Heart left ventricle (tissue), 16 donors: ENCODE data around the gene ARMS2. TPM values are rescaled to one million over a fixed set of nuclear protein-coding genes. Genes with fewer than 3 reads are reported as not detected.

Experiments used
- ATAC-seq, 4 donors: fragments of 200-7000 bp; cut with Tn5 transposase; one replicate each; pipeline ENCODE4 v1.9.1; 2020 to 2022; ENCODE audit warnings: moderate library complexity in 4 of 4, mild to moderate bottlenecking in 3 of 4, moderate number of reproducible peaks in 1 of 4
- DNase-seq, 5 donors: peaks; one replicate each; pipeline ENCODE4 v3.0.0-alpha.2; 2020
- H3K27ac ChIP-seq, 12 donors: fragments of 200-600 bp; sonication (generic) in 4 of 12; one replicate each; pipeline versions ENCODE4 v1.5.0 to v1.8.0; 2016 to 2022; ENCODE audit warnings: mild to moderate bottlenecking in 2 of 12
- H3K27me3 ChIP-seq, 9 donors: fragments of 200-600 bp; sonication (generic) in 2 of 9; one replicate each; pipeline versions ENCODE4 v1.5.1 to v1.8.0; 2016 to 2022; ENCODE audit warnings: mild to moderate bottlenecking in 3 of 9
- H3K36me3 ChIP-seq, 9 donors: fragments of 200-600 bp; sonication (generic) in 2 of 9; one replicate each; pipeline versions ENCODE4 v1.5.0 to v1.8.0; 2018 to 2022; ENCODE audit warnings: mild to moderate bottlenecking in 2 of 9
- H3K4me1 ChIP-seq, 12 donors: fragments of 200-600 bp; sonication (generic) in 4 of 12; one replicate each; pipeline versions ENCODE4 v1.5.0 to v1.8.0; 2016 to 2022; ENCODE audit warnings: mild to moderate bottlenecking in 3 of 12
- H3K4me3 ChIP-seq, 12 donors: fragments of 200-600 bp; sonication (generic) in 4 of 12; one replicate each; pipeline versions ENCODE4 v1.5.0 to v1.8.0; 2017 to 2022; ENCODE audit warnings: mild to moderate bottlenecking in 9 of 12, moderate library complexity in 4 of 12
- H3K9me3 ChIP-seq, 12 donors: fragments of 200-600 bp; sonication (generic) in 4 of 12; one replicate each; pipeline versions ENCODE4 v1.5.0 to v1.8.0; 2016 to 2022; ENCODE audit warnings: mild to moderate bottlenecking in 1 of 12
- POLR2A ChIP-seq, 2 donors: fragments of 450-650 bp; IDR thresholded peaks; one replicate each; pipeline ENCODE4 v1.6.1; 2017; ENCODE audit warnings: antibody characterized with exemption in 2 of 2, mild to moderate bottlenecking in 2 of 2, moderate library complexity in 2 of 2
- WGBS, 4 donors: extraction: QIAGEN DNeasy Blood & Tissue Kit in 2 of 4; methylation state at CpG; one replicate each; pipeline versions ENCODE4 v1.1.5 to v1.1.7; 2013 to 2018; 5-methylcytosine and 5-hydroxymethylcytosine counted together
- intact Hi-C, 10 donors: fragments of 100-400 bp; cut with DNase I; formaldehyde crosslinking; loops; one replicate each; pipeline versions ENCODE4 v1.11.1 to v1.14.2; 2022
- polyA plus RNA-seq, 2 donors: library from polyadenylated mRNA; stranded (reverse); fragments of 200-250 nt; gene quantifications; one replicate each; pipeline ENCODE4 v1.2.3, GENCODE V29; 2013
- total RNA-seq, 9 donors: library from RNA; depleted of rRNA in 2 of 9; stranded (reverse); fragments of >200 nt in 2 of 9; fragmentation: NEBNext Ultra II Directional in 3 of 9; extraction: Animal tissue kit (Norgen Biotek cat#: 25700) in 3 of 9; gene quantifications; one replicate each; pipeline versions ENCODE4 v1.1.0 to v1.2.4, GENCODE V29; 2016 to 2023
- TF ChIP-seq, protein P1 (sequence below), 12 donors: fragments of 200-600 bp; sonication (generic) in 4 of 12; IDR thresholded peaks; one replicate each; pipeline versions ENCODE4 v1.5.0 to v1.8.0; 2018 to 2022; ENCODE audit warnings: antibody characterized with exemption in 12 of 12, mild to moderate bottlenecking in 5 of 12
- donor health status: ischemic (EF 13 %, LVEDD 7.1; RV severe dilation, severe dysfunction).
- donor health status: healthy with polysubstance abuse.
- donor health status: DM: no; HTN: yes; CAD: no.
- donor health status: DM: no; HTN: no; CAD: no.
- donor health status: ischemic (EF 25% LVEDD 6.9; RV normal size, moderate dysfunction).
- donor health status: ischemic (EF 25% LVEDD 5.7; RV mildly dilated, moderate dysfunction).
- donor health status: healthy.
- donor health status: DM: yes; HTN: yes; CAD: no.
- donor health status: ischemic (EF 35%, LVEDD 5.7; RV mildly dilated, moderate dysfunction).
- donor health status: nonischemic (EF 11% LVEDD 7.7; RV severe dilation, severe dysfunction).
- donor health status: DM: yes; HTN: yes; CAD: no.
- donor health status: PGD.
- donor health status: ischemic (EF 29% LVEDD 5.4; RV normal size, mild dysfunction).
- donor health status: nonischemic (EF 23%, LVEDD 6.1; RV moderate dilation, normal function).

ARMS2 gene
- total and polyA plus RNA-seq, 11 donors, result 0.87 to 1.5 (median 1.2) TPM; not detected in 8

GRCh38 chr10:122427280-122427679 lies 27.2 kb upstream of the ARMS2 start:
- H3K27ac ChIP-seq, result no peak overlapping the region
- no peaks in the 10 kb centered on the region for H3K27me3 ChIP-seq
- H3K9me3 ChIP-seq, result no peaks in the 10 kb centered on the region
- intact Hi-C loops, result no loop called here
- ATAC-seq (no peak), DNase-seq (no peak)
- H3K4me3 ChIP-seq, result no peak overlapping the region
- 69 to 73% (median 70%) methylated on average over 2 of the region's 2 CpGs for WGBS, 4 donors
- TF ChIP-seq, protein P1, sequence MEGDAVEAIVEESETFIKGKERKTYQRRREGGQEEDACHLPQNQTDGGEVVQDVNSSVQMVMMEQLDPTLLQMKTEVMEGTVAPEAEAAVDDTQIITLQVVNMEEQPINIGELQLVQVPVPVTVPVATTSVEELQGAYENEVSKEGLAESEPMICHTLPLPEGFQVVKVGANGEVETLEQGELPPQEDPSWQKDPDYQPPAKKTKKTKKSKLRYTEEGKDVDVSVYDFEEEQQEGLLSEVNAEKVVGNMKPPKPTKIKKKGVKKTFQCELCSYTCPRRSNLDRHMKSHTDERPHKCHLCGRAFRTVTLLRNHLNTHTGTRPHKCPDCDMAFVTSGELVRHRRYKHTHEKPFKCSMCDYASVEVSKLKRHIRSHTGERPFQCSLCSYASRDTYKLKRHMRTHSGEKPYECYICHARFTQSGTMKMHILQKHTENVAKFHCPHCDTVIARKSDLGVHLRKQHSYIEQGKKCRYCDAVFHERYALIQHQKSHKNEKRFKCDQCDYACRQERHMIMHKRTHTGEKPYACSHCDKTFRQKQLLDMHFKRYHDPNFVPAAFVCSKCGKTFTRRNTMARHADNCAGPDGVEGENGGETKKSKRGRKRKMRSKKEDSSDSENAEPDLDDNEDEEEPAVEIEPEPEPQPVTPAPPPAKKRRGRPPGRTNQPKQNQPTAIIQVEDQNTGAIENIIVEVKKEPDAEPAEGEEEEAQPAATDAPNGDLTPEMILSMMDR (IDR thresholded peaks at IDR 0.05), result no peak
- TF ChIP-seq POLR2A (IDR thresholded peaks at IDR 0.05), result no peak
- H3K4me1 ChIP-seq, result peaks cover 0 to 11% (median 2%) of the 10 kb centered on the region in 12 donors
- peaks cover 0 to 91% (median 36%) of the 10 kb centered on the region in 9 donors for H3K36me3 ChIP-seq

DNA sequence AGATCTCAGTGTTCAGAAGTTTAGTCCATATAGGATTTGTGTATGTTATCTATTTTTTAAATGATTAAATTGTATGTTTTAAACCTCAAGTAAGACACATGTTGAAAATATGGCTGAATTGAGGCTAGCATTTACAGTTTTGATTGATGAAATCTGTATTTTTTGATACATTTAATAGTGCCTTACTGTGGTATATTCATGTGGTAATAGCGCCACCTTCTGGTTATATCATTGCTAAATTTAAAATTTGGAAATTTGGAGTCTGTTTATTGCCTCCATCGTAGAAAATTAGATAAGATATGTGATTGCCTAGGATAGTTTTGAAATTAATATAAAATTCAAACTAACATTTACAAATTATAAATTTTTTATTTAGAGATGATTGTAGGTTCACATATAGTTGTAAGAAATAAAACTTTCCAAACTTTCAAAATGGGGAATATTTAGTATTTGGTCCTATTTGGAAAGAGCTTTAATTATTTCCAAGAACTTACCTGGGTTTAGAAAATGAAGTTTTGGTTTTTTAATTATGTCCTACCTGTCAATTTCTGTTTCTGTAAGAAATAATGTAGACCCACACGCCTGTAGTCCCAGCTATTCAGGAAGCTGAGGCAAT lies 19.1 kb upstream of the ARMS2 start:
- no peak overlapping the region for H3K4me3 ChIP-seq
- 30 to 34% (median 32%) methylated on average over 3 of the region's 3 CpGs for WGBS, 4 donors
- no peak overlapping the region for H3K27ac ChIP-seq
- intact Hi-C loops, result loop anchor here in 9 of 10 donors (1.0 to 10.0 kb wide), 9 partner anchors 93 to 137 kb away; partner anchors contain the start of gene DMBT1 (in 2 of the 9)
- ATAC-seq (peak in 3 of 4 donors; percentile 41 to 59 (median 46)), DNase-seq (no peak)
- H3K36me3 ChIP-seq, result peaks cover 0 to 42% (median 15%) of the 10 kb centered on the region in 9 donors
- TF ChIP-seq, protein P1 (IDR thresholded peaks at IDR 0.05), result peak; percentile 60 to 85 (median 74)
- no peak for TF ChIP-seq POLR2A (IDR thresholded peaks at IDR 0.05)
- H3K9me3 ChIP-seq, result peaks cover 0 to 11% (median 6%) of the 10 kb centered on the region in 12 donors
- H3K27me3 ChIP-seq, result no peaks in the 10 kb centered on the region
- no peaks in the 10 kb centered on the region for H3K4me1 ChIP-seq

GRCh38 chr10:122441961-122442360 lies 12.5 kb upstream of the ARMS2 start:
- intact Hi-C loops, result loop anchor here in 1 of 10 donors (10.0 kb wide), 1 partner anchor 123 kb away; the partner anchor contains the start of gene DMBT1
- H3K27ac ChIP-seq, result no peak overlapping the region
- TF ChIP-seq POLR2A (IDR thresholded peaks at IDR 0.05), result no peak
- TF ChIP-seq, protein P1 (IDR thresholded peaks at IDR 0.05), result no peak
- H3K9me3 ChIP-seq, result peaks cover 0 to 13% (median 6%) of the 10 kb centered on the region in 12 donors
- ATAC-seq, result no peak
- DNase-seq, result no peak
- 75 to 84% (median 80%) methylated on average over 7 of the region's 7 CpGs for WGBS, 4 donors
- H3K4me1 ChIP-seq, result peaks cover 0 to 11% (median 0%) of the 10 kb centered on the region in 12 donors
- peaks cover 0 to 4% (median 0%) of the 10 kb centered on the region in 9 donors for H3K36me3 ChIP-seq
- no peaks in the 10 kb centered on the region for H3K27me3 ChIP-seq
- H3K4me3 ChIP-seq, result no peak overlapping the region

DNA sequence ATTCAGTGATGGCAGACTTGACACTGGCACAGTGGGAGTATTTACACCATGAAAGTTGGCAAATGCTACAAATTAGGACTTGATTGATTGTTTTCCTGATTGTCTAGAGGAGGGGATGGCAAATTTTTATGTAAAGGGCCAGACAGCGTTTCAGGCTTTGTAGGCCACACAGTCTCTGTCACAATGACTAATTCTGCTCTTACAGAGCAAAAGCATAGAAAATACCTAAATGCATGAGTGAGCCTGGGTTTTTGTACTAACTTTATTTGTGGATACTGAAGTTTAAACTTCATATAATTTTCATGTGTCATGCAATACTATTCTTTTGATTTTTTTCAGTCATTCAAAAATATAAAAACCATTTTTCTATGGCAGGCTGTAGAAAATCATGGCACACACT lies 9.0 kb upstream of the ARMS2 start:
- no peak overlapping the region for H3K4me3 ChIP-seq
- H3K27ac ChIP-seq, result peak overlapping the region in 1 of 12 donors; percentile 4
- H3K9me3 ChIP-seq, result peaks cover 0 to 1% (median 0%) of the 10 kb centered on the region in 12 donors
- intact Hi-C loops, result loop anchor here in 3 of 10 donors (5.0 to 10.0 kb wide), 3 partner anchors 117 to 122 kb away; partner anchors contain the start of gene DMBT1 (in 2 of the 3)
- H3K36me3 ChIP-seq, result no peaks in the 10 kb centered on the region
- DNase-seq (no peak), ATAC-seq (no peak)
- H3K4me1 ChIP-seq, result peaks cover 0 to 29% (median 5%) of the 10 kb centered on the region in 12 donors
- H3K27me3 ChIP-seq, result no peaks in the 10 kb centered on the region
- WGBS, 4 donors, result 94 to 98% (median 96%) methylated on average over 1 of the region's 1 CpG
- TF ChIP-seq, protein P1 (IDR thresholded peaks at IDR 0.05), result no peak
- TF ChIP-seq POLR2A (IDR thresholded peaks at IDR 0.05), result no peak
